ENCODE data around the gene ACOT8. TPM values are rescaled to one million over a fixed set of nuclear protein-coding genes. Genes with fewer than 3 reads are reported as not detected.
"Not testable (repeated sequence)": the region's sequence is repeated elsewhere in the genome, so short reads cannot be mapped to it uniquely, and the experiment has no call there.

The ACOT8 gene
- total RNA-seq, 1 experiment from 2014 or later: 19.5 TPM

- peaks cover 9% of the 10 kb centered on the region for H3K36me3 Mint-ChIP-seq (ENCODE audit: insufficient read depth, unreplicated experiment)
- peaks cover 21% of the 10 kb centered on the region for H3K4me1 Mint-ChIP-seq (ENCODE audit: insufficient read depth, unreplicated experiment)
- H3K4me3 Mint-ChIP-seq (ENCODE audit: unreplicated experiment): peak within 1 kb of the TSS; percentile 97
- H3K27me3 Mint-ChIP-seq (ENCODE audit: insufficient read depth, unreplicated experiment): no peaks in the 10 kb centered on the region
- POLR2A ChIA-PET: interaction anchor here (0.5 to 4.8 kb wide), 32 partner anchors 9 to 873 kb away, joined by 3 to 74 read pairs (median 4); partner anchors contain the start of genes ACOT8, CTSA, NEURL2 and PCIF1
- CTCF ChIA-PET: interaction anchor here (0.6 to 3.0 kb wide), 14 partner anchors 10 to 106 kb away, joined by 3 to 15 read pairs (median 4); partner anchors contain the start of genes CTSA and NEURL2
- no peak for TF ChIP-seq CTCF (IDR thresholded peaks at IDR 0.05; ENCODE audit: unreplicated experiment)
- DNase-seq (ENCODE audit: unreplicated experiment): peak; percentile 99
- H3K9me3 Mint-ChIP-seq (ENCODE audit: unreplicated experiment): no peaks in the 10 kb centered on the region
- TSS peak; percentile 73 for BruUV-seq (replicated peaks)
- intact Hi-C loops (cut with micrococcal nuclease): loop anchor here (10.0 kb wide), 1 partner anchor 46 kb away; the partner anchor contains the start of gene SNX21
- H3K27ac Mint-ChIP-seq (ENCODE audit: low read depth, unreplicated experiment): peak within 1 kb of the TSS; percentile 97
Observed at GRCh38 chr20:45880988-45881788, 24.0 kb upstream of the ACOT8 start, which contains the start of gene ZSWIM1. Gene ZSWIM1, plus strand, starts transcription at chr20:45881227. Its CDS starts 1,366 bp downstream, at chr20:45882593.

GRCh38 chr20:45878076-45878761 lies 21.0 kb upstream of the ACOT8 start:
- intact Hi-C loops (cut with micrococcal nuclease): no loop called here

GRCh38 chr20:45874576-45874975 lies 17.4 kb upstream of the ACOT8 start:
- Mint-ChIP-seq H3K9me3 (ENCODE audit: unreplicated experiment) (no peaks in the 10 kb centered on the region), H3K27me3 (ENCODE audit: insufficient read depth, unreplicated experiment) (no peaks in the 10 kb centered on the region), H3K4me3 (ENCODE audit: unreplicated experiment) (no peak overlapping the region), H3K36me3 (ENCODE audit: insufficient read depth, unreplicated experiment) (peaks cover 7% of the 10 kb centered on the region), H3K27ac (ENCODE audit: low read depth, unreplicated experiment) (no peak overlapping the region), H3K4me1 (ENCODE audit: insufficient read depth, unreplicated experiment) (no peaks in the 10 kb centered on the region)
- no peak for DNase-seq (ENCODE audit: unreplicated experiment)
- no peak for TF ChIP-seq CTCF (IDR thresholded peaks at IDR 0.05; ENCODE audit: unreplicated experiment)
- ChIA-PET POLR2A (interaction anchor here (1.1 kb wide), 1 partner anchor 31 kb away, joined by 4 read pairs; no protein-coding TSS in a partner anchor), CTCF (interaction anchor here (0.6 kb wide), 1 partner anchor 88 kb away, joined by 3 read pairs; no protein-coding TSS in a partner anchor)
- intact Hi-C loops (cut with micrococcal nuclease): no loop called here
- no TSS peak for BruUV-seq (replicated peaks)

More at GRCh38 chr20:45878076-45878761, 21.0 kb upstream of the ACOT8 start:
- Mint-ChIP-seq H3K36me3 (ENCODE audit: insufficient read depth, unreplicated experiment) (no peaks in the 10 kb centered on the region), H3K9me3 (ENCODE audit: unreplicated experiment) (no peaks in the 10 kb centered on the region), H3K27me3 (ENCODE audit: insufficient read depth, unreplicated experiment) (no peaks in the 10 kb centered on the region), H3K4me3 (ENCODE audit: unreplicated experiment) (no peak overlapping the region), H3K4me1 (ENCODE audit: insufficient read depth, unreplicated experiment) (peaks cover 15% of the 10 kb centered on the region), H3K27ac (ENCODE audit: low read depth, unreplicated experiment) (no peak overlapping the region)
- ChIA-PET POLR2A (interaction anchor here (1.2 kb wide), 1 partner anchor 14 kb away, joined by 4 read pairs; no protein-coding TSS in a partner anchor), CTCF (interaction anchor here (0.6 kb wide), 1 partner anchor 214 kb away, joined by 3 read pairs; no protein-coding TSS in a partner anchor)
- no TSS peak for BruUV-seq (replicated peaks)
- no peak for DNase-seq (ENCODE audit: unreplicated experiment)
- no peak for TF ChIP-seq CTCF (IDR thresholded peaks at IDR 0.05; ENCODE audit: unreplicated experiment)

GRCh38 chr20:45874104-45874481 lies 16.9 kb upstream of the ACOT8 start:
- POLR2A ChIA-PET; H3K27me3 Mint-ChIP-seq (ENCODE audit: insufficient read depth, unreplicated experiment); H3K4me3 Mint-ChIP-seq (ENCODE audit: unreplicated experiment); intact Hi-C loops (cut with micrococcal nuclease); BruUV-seq (replicated peaks); H3K27ac Mint-ChIP-seq (ENCODE audit: low read depth, unreplicated experiment); DNase-seq (ENCODE audit: unreplicated experiment); H3K36me3 Mint-ChIP-seq (ENCODE audit: insufficient read depth, unreplicated experiment); H3K4me1 Mint-ChIP-seq (ENCODE audit: insufficient read depth, unreplicated experiment); H3K9me3 Mint-ChIP-seq (ENCODE audit: unreplicated experiment): not testable (repeated sequence)
- CTCF ChIA-PET: interaction anchor here (0.6 to 1.1 kb wide), 2 partner anchors 13 to 88 kb away, joined by 3 to 4 read pairs; no protein-coding TSS in a partner anchor

Data from MCF 10A (cell line).